ACHN (cell line): ENCODE data around the gene RASGRF2.
A peak's percentile ranks its signal among the peaks of the same experiment; 100 is the strongest.

Experiments
- DNase-seq: peaks from one replicate; pipeline ENCODE4 v3.0.0-alpha.2; 2015
- in situ Hi-C: cut with HindIII; loops from 2 replicates; pipeline ENCODE4 v1.10.0; 2017; ENCODE audit warnings: low sequenced_read_pairs, low pct_ligation_motif_present, low pct_unique_long_range_greater_than_20kb

Gene RASGRF2, protein sequence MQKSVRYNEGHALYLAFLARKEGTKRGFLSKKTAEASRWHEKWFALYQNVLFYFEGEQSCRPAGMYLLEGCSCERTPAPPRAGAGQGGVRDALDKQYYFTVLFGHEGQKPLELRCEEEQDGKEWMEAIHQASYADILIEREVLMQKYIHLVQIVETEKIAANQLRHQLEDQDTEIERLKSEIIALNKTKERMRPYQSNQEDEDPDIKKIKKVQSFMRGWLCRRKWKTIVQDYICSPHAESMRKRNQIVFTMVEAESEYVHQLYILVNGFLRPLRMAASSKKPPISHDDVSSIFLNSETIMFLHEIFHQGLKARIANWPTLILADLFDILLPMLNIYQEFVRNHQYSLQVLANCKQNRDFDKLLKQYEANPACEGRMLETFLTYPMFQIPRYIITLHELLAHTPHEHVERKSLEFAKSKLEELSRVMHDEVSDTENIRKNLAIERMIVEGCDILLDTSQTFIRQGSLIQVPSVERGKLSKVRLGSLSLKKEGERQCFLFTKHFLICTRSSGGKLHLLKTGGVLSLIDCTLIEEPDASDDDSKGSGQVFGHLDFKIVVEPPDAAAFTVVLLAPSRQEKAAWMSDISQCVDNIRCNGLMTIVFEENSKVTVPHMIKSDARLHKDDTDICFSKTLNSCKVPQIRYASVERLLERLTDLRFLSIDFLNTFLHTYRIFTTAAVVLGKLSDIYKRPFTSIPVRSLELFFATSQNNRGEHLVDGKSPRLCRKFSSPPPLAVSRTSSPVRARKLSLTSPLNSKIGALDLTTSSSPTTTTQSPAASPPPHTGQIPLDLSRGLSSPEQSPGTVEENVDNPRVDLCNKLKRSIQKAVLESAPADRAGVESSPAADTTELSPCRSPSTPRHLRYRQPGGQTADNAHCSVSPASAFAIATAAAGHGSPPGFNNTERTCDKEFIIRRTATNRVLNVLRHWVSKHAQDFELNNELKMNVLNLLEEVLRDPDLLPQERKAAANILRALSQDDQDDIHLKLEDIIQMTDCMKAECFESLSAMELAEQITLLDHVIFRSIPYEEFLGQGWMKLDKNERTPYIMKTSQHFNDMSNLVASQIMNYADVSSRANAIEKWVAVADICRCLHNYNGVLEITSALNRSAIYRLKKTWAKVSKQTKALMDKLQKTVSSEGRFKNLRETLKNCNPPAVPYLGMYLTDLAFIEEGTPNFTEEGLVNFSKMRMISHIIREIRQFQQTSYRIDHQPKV (N-terminal part only)

DNA sequence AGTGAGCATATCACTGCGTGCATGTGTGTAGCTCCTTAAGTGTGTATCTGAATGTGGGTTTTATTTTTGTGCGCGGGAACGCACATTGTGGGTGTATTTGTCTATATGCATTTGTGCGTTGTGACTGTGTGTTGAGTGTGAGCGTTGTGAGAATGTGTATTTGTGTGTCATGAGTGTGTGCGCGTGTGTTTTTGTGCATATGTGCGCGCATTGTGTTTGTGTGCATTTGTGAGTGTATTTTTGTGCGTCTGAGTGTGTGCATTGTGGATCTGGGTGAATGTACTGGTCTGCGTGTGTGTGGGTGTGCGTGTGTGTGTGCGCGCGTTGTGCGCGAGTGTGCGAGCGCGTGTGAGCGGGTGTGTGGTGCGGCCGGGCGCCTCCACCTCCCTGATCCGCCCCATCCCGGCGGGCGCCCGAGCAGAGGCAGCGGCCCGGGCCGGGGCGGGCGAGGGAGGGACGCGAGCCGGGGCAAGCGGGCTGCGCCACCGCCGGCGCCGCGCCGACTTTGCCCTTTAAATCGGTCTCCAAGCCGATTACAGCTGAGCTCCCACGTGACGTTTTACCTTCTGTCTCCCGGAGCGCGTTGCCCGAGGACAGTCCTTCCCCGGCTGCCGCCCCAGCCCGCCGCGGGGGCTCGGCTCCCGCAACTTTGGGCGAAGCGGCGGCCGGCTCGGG is at the start of gene RASGRF2:
RASGRF2 (plus strand) TSS at position 596 of the 675 bp plus-strand sequence. CDS start 376 bp downstream, outside the sequence.
- in situ Hi-C loops: no loop called here
- DNase-seq: no peak

DNA sequence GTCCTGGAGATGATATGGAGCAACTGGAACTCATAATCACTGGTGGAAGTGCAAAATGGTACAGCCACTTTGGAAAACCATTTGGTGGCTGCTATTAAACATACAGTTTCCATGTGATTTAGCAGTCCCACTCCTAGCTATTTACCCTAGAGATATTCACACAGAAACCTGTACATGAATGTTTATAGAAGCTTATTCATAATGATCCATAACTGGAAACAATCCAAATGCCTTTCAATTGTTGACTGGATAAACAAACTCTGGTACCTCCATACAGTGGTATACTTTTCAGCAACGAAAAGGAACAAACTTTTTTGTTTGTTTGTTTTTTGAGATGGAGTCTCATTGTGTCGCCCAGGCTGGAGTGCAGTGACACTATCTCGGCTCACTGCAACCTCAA is 47.7 kb upstream of the RASGRF2 start:
- in situ Hi-C loops: no loop called here
- no peak for DNase-seq

DNA sequence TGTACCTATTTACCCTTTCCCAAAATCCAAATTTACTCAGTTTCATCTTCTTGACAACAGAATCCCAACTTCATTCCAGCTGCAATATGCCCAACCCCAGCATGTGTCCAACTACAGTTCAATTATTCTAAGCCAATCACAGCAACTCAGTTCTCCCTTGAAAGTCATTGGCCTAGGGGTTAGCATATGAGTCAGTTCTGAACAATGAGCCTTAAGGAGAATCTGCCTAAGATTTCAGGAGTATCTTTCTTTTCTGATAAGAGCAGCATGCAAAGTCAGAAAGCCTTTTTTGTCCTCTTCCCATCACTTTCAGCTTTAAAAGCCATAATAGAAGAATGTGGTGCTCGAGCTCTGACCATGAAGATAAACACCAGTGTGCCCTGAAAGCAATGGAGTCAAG is 44.4 kb upstream of the RASGRF2 start:
- in situ Hi-C loops: no loop called here
- DNase-seq: no peak

DNA sequence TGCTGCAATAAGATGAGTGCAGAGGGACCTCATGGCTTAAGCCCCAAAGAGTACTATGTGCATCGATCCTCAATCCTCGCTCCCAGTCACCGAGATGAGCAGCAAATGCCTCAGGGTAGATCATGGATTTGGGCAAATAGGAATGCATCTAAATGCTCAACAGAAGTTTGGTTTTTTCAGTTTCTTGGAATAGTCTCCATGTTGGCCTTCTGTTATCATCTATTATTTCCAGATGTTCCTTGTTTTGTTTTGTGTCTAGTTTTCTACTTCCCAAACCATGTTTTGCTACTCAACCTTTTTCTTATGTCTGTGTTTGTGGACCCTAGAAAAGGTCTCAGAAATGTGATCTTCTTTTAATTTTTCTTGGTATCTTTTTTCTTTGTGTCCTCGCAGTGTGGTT is 43.5 kb upstream of the RASGRF2 start:
- in situ Hi-C loops: no loop called here
- DNase-seq: no peak

DNA sequence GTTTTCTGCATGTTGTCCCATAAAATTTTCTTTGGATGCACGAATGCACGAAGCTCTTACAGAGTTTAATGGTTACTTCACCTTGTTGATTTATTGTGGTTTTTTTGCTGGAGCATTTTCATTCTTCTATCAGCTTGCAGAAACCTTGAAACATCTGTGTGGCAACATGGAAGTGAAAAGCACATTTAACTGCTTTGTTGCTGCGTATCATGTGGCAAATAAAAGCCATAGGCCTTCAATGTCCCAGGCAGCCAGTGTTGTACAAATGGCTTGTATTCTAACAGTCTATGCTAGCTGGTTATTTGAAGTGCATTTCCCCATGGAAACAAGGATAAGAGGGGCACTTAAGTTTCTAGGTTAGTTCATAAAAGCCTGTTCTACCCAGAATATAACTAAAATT is 42.5 kb upstream of the RASGRF2 start:
- in situ Hi-C loops: no loop called here
- no peak for DNase-seq

DNA sequence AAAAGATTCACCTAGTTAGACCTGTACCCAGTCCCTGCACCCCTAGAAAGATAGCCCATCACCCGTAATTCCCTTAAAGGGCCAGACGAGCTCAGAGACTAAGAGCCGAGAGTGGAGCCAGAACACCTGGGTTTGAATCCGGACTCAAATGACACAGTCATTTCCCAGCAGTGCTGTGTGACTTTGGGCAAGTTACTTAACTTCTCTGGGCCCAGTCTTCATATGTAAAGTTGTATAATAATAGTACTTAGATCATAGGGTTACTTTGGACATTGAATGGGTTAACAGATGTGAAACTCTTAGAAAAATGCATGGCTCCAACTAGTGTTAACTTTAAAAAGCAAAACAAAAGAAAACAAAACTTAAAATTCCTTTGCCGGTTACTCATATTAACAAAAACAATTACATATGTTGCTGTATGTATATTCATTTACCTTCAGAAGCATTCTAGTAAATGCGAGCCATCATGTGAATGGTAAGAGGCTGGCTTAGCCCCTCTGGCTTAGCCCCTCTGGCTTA is 40.4 kb upstream of the RASGRF2 start:
- DNase-seq: no peak
- in situ Hi-C loops: no loop called here

DNA sequence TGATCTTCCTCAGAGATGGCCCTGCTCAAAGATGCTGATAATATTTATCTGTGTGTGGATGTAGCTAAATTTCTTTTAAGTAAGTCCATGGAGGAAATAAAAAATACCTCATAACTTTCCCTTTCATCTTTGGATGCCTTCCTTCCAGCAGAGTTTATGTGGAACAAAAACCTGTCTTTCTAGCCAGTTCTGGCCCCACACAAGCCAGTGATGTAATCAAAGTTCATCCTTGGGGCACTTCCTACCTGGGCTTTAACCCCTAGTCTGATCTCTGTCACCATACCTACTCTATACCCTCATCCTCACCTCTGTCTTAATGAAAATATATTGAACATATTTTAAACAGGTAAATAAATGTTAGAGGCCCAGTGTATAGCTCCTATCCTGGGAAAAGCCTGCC is 39.8 kb upstream of the RASGRF2 start:
- no peak for DNase-seq
- in situ Hi-C loops: no loop called here

DNA sequence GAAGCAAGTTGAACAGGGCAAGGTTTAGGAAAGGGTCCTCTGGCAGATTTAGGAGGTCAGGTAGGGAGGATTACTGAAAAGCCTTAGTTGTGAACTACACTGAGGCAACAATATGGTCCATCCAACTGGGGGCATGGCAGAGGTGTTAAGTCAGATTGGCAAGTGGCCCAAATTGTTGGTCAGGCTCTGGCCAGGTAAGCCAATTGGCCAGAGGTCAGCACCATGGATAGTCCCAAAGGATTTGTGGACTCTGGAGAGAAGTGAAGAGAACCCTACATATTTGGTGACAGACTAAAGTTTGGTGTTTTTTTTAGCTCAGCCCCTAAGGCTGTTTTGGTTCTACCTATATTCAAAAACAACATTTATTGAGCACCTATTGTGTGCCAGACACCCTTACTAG is 39.1 kb upstream of the RASGRF2 start:
- no peak for DNase-seq
- in situ Hi-C loops: no loop called here

DNA sequence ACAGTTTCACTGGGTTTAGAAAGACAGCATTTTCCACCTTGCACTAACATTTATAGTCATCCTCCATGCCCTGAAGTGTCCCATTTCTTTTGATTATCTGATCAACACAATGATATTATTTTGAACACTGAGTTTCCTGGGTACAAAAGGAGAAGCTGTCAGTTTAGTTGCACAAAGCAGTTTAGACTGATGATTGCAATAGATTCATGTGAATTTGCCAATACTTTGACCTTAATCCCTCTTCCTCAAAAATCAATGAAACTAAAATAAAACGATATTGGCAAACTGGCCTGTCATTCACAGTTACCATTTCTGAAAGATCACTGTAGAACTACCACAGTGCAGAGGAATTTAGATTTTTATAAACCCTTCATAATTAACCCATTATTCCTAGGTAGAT is 34.2 kb upstream of the RASGRF2 start:
- in situ Hi-C loops: no loop called here

DNA sequence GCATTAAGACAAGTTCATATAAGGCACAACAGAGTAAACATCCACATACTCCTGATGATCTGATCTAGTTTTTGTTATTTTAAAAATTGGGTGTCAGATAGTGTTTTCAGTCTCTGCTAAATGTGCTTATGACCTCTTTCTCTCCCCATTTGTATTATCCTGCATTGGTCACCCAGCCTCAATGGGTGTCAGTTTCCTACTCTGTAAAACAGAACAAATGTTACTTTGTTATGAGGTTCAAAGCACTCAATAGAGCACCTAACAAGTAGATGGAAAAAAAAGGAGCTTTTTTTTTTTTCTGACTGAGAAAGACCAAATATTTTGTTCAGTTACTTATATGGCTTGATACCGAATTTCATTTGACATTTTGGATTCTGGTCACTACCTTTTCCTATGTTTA is 33.6 kb upstream of the RASGRF2 start:
- in situ Hi-C loops: no loop called here
- DNase-seq: no peak

More for the DNA sequence above, 34.2 kb upstream of the RASGRF2 start:
- DNase-seq: no peak

DNA sequence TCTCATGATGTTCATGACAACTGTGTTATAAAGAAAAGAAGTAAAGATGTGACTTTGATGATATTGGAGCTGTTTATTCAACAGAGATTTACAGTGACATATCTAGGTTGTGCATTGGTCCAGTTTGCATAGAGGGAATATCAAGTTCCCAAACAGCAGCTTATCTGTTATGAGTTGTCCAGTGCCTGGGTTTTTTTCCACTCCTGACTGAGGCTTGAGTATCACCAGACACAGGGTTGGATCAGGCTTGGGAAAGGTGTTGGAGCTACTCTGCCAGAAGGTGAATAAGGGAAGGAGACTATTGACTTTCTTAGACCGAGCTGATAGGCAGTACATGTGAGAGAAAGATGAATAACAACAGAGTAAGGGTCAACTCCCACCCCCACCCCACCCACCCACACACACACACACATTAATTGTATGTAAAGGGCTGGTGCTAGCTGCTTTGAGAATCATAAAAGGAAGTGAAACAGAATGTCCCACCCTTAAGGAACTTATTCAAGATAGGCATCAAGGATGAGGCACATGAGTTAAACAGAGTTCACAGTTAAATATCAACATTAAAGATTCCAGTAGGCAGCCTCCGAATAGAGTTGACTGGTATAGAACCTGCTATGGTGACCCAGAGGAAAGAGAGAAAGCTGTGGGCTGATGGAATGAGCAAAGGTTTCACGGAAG is 33.0 kb upstream of the RASGRF2 start:
- no peak for DNase-seq
- in situ Hi-C loops: no loop called here

DNA sequence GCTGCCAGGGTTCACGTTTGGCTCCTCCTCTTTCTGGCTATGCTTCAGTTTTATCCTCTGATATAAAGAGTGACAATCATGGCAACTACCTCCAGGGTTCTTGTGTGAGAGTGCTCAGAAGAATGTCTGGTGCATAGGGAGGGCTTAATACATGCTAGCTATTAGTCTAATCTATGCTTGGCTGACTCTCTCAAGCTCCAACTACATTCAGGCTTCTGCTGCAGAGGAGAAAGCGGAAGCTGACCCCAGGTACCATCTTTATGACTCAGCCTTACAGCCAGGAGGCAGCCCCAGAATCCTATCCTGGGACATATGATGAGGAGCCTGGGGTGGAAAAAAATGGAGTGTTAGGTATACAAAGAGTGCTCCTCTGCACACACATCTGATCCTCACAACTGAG is 32.1 kb upstream of the RASGRF2 start:
- DNase-seq: no peak
- in situ Hi-C loops: no loop called here

DNA sequence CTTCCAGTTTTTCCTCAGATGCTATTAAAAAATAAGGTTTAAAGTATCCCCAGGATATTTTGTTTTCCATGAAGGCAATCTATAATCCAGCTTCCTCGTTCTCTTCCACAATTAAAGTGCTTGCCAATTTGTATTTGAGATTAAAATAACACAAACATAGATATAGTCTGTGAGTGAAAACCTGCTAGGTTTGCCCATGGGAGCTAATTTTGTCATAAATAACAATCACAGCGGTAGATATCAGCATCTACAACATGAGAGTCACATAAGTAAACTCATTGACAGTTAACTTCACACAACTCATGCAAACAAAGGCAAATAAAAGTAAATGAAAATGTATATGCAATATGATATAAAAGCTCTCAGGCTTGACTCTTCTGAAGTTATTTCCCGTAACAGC is 29.2 kb upstream of the RASGRF2 start:
- in situ Hi-C loops: no loop called here

DNA sequence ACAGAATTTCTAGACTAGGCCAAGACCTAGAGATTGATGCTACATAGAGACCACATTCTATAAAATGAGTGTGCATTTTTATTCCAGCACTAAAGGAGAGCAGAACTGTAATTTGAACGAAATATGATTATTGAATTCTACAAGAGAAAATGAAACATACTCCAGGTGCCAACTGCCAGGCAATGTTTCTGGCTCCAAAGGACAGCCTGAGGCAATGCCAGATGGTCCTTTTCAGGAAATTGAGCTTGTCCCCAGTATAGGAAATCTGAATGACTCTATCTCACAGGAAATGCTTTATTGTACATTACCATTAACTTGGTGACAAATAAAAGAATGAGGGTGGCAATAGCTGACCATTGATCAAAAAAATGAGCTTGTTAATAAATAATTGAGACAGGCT is 28.8 kb upstream of the RASGRF2 start:
- no peak for DNase-seq
- in situ Hi-C loops: no loop called here

More for the DNA sequence above, 29.2 kb upstream of the RASGRF2 start:
- no peak for DNase-seq

DNA sequence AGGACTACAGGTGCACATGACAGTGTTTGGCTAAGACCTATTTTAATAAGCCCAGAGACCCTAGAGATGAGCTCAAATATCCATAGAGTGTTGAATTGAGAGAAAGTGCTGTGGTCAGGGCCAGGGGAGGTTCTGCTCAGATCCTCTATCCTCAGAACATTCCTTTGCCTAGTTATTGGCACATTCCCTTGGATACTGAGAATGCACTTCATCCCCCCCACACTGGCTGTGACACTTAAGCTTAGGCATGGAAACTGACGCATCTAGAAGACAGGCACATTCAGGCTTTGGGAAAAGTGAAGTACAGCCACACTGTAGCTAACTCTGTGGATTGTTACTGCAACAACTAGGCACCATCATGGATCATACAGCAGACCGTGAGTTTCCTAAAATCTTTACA is 27.1 kb upstream of the RASGRF2 start:
- in situ Hi-C loops: no loop called here
- DNase-seq: no peak

DNA sequence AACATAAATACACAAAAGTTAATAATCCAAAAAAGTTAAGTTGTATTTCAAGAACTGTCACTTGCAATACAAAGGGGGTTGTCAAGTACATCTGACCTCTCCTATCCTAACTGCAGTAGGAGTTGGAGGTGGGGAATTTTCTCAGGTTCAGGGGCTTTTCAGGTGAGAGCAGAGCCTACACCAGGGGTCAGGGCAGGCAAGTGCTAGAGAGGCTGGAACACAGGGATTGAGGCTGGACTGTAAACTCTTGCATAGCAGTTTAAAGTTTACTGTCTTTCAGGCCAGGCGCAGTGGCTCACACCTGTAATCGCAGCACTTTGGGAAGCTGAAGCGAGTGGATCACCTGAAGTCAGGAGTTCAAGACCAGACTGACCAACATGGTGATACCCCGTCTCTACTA is 25.4 kb upstream of the RASGRF2 start:
- in situ Hi-C loops: no loop called here
- DNase-seq: no peak

DNA sequence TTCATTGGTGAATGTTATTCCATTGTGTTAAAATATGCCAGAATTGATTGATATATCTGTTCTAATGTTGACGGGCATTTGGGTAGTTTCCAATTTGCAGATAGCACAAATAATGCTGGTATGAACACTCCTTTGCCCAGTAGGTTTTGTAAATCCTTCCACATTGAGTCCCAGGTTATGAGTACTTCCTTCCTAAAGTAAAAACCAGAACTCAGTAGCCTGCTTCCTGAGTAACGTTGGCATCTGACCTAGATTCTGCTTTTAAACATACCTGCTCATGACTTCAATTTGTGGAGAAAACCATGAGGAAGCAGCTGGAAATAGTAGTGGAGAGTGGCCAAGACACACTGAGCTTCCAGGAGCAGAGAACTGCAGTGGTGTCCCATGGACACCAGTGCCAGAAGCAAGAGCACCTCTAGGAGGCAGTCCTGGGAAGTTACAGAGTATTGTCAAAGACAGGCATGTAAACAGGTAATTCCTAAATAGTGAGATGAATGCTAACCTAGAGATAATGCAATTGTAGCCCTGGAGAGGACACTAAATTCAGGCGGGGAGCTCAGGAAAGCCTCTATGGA is 24.3 kb upstream of the RASGRF2 start:
- peak; percentile 8 for DNase-seq
- in situ Hi-C loops: no loop called here

DNA sequence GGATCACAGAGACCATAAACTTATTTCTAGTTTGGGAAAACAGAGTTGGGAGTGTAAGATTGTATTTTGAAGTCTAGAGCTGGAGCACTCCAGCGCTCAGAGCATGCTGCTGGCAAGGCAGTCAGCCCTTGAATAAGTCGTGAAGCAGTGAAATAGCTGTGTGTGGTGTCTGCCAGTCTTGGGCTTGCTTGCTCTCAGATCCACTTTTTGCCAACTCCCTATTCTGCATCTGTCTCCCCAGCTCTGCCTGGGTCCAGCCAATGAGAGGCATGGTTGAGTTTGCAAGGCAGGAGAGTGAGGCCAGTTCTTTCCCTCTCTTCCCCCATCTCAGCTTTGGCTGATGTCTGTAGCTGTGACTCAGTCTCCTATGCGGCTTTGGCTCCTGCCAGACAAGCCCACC is 23.3 kb upstream of the RASGRF2 start:
- DNase-seq: no peak
- in situ Hi-C loops: no loop called here
